GM12878 (cell line): ENCODE results near the gene PPP4R1. TPM values are rescaled to one million over a fixed set of nuclear protein-coding genes. Genes with fewer than 3 reads are reported as not detected.

Experiments
- ATAC-seq: fragments of 200-7000 bp; cut with Tn5 transposase; 3 replicates; pipeline ENCODE4 v1.9.1; 2020; ENCODE audit warnings: mild to moderate bottlenecking, moderate library complexity
- BruUV-seq: library from RNA; stranded (reverse); fragments of 400-500 nt; replicated peaks from 2 replicates; lab custom pipeline; 2021; lab: Mats Ljungman, UMichigan
- CTCF ChIA-PET: fragments of 300-600 bp; sonication (Branson Sonifier 250); formaldehyde crosslinking; extraction: SDS; loops from one replicate; lab custom pipeline; 2021; ENCODE audit warnings: inconsistent platforms; lab: Yijun Ruan, JAX
- POLR2A ChIA-PET: fragments of 350-600 bp; formaldehyde crosslinking; extraction: SDS; loops from one replicate; lab custom pipeline; 2021; ENCODE audit warnings: inconsistent platforms; lab: Charles Lee
- RAD21 ChIA-PET: fragments of 300-600 bp; sonication (Branson Sonifier 250); formaldehyde crosslinking; loops from one replicate; lab custom pipeline; 2023; ENCODE audit warnings: antibody characterized with exemption; ENCODE audit not compliant: unreplicated experiment; lab: Charles Lee
- SMC1A ChIA-PET: fragments of 300-600 bp; sonication (Branson Sonifier 250); formaldehyde crosslinking; loops from one replicate; lab custom pipeline; 2023; ENCODE audit not compliant: unreplicated experiment, uncharacterized antibody; lab: Charles Lee
- DNase-seq: peaks from one replicate; pipeline ENCODE4 v3.0.0-alpha.2; 2011; ENCODE audit warnings: low read depth, low spot score
- FAIRE-seq: peaks from 3 replicates; lab custom pipeline; 2011; peaks lifted over from hg19 to GRCh38; lab: Jason Lieb, UNC
- H2AFZ ChIP-seq: 2 replicates; pipeline ENCODE4 v1.6.0; 2011; ENCODE audit warnings: low read depth, low read length, control low read depth; ENCODE audit not compliant: control insufficient read depth
- H3K27ac ChIP-seq: 2 replicates; pipeline ENCODE4 v1.5.1; 2011; ENCODE audit warnings: control low read depth; ENCODE audit not compliant: control insufficient read depth, insufficient read depth
- H3K27me3 ChIP-seq, 2 experiments: replicated peaks in 1 of 2; 2 replicates each; pipeline versions ENCODE4 v1.6.0 to v1.6.1; 2011; ENCODE audit warnings: low read length in 1 of 2; ENCODE audit not compliant: control insufficient read depth in 2 of 2, insufficient read depth in 2 of 2
- H3K36me3 ChIP-seq, 2 experiments: 2 replicates each; pipeline ENCODE4 v1.5.1; 2011; ENCODE audit warnings: low read length in 1 of 2; ENCODE audit not compliant: control insufficient read depth in 2 of 2, insufficient read depth in 2 of 2
- H3K4me1 ChIP-seq: 2 replicates; pipeline ENCODE4 v1.6.1; 2011; ENCODE audit warnings: mild to moderate bottlenecking, low read length, moderate library complexity, mixed read lengths; ENCODE audit not compliant: control insufficient read depth, insufficient read depth
- H3K4me2 ChIP-seq: 2 replicates; pipeline ENCODE4 v1.6.0; 2011; ENCODE audit warnings: control low read depth; ENCODE audit not compliant: control insufficient read depth, insufficient read depth
- H3K4me3 ChIP-seq: fragments of 200-600 bp; sonication (generic); 2 replicates; pipeline ENCODE4 v1.5.1; 2016
- H3K79me2 ChIP-seq: 2 replicates; pipeline ENCODE4 v1.6.0; 2011; ENCODE audit warnings: low read length; ENCODE audit not compliant: control insufficient read depth, insufficient read depth
- H3K9ac ChIP-seq: 2 replicates; pipeline ENCODE4 v1.8.0; 2011; ENCODE audit warnings: low read length, control low read depth, mixed read lengths; ENCODE audit not compliant: control insufficient read depth, insufficient read depth
- H3K9me3 ChIP-seq: replicated peaks from 3 replicates; pipeline ENCODE4 v1.5.1; 2011; ENCODE audit warnings: mild to moderate bottlenecking, low read length; ENCODE audit not compliant: control insufficient read depth, insufficient read depth
- H4K20me1 ChIP-seq: 2 replicates; pipeline ENCODE4 v1.6.0; 2011; ENCODE audit not compliant: control insufficient read depth, insufficient read depth
- CHD2 ChIP-seq: IDR thresholded peaks from 2 replicates; pipeline ENCODE4 v1.6.1; 2011; ENCODE audit warnings: low read depth, low read length, improper control_type of control experiment, borderline replicate concordance
- HCFC1 ChIP-seq: fragments of 150-350 bp; IDR thresholded peaks from 2 replicates; pipeline ENCODE4 v1.6.1; 2014; ENCODE audit warnings: low read length
- NKRF ChIP-seq: fragments of 450-650 bp; conservative IDR thresholded peaks from 2 replicates; pipeline ENCODE4 v1.6.1; 2017; ENCODE audit warnings: mild to moderate bottlenecking, moderate library complexity
- NR2C1 ChIP-seq: fragments of 450-650 bp; IDR thresholded peaks from 2 replicates; pipeline ENCODE4 v1.6.1; 2017; ENCODE audit warnings: antibody characterized with exemption, mild to moderate bottlenecking, moderate library complexity
- POLR2AphosphoS2 ChIP-seq: IDR thresholded peaks from 2 replicates; pipeline ENCODE4 v1.6.1; 2011; ENCODE audit warnings: low read depth, mild to moderate bottlenecking, low read length, improper control_type of control experiment, moderate library complexity
- RAD51 ChIP-seq: fragments of 450-650 bp; IDR thresholded peaks from 2 replicates; pipeline ENCODE4 v1.6.1; 2016; ENCODE audit warnings: moderate library complexity, mild to moderate bottlenecking, inconsistent platforms
- RUNX3 ChIP-seq: IDR thresholded peaks from 2 replicates; pipeline ENCODE4 v1.6.1; 2012; ENCODE audit warnings: low read length, inconsistent platforms
- SMAD5 ChIP-seq: IDR thresholded peaks from 2 replicates; pipeline ENCODE4 v1.6.1; 2016; ENCODE audit warnings: antibody characterized with exemption, low read depth
- TARDBP ChIP-seq: IDR thresholded peaks from 2 replicates; pipeline ENCODE4 v1.6.1; 2016; ENCODE audit warnings: borderline replicate concordance
- WGBS: methylation state at CpG from one replicate; pipeline ENCODE4 v1.1.6; 2016; ENCODE audit warnings: low lambda C conversion rate; ENCODE audit not compliant: insufficient replicate concordance, insufficient coverage; ENCODE audit errors: missing lambda C conversion rate; 5-methylcytosine and 5-hydroxymethylcytosine counted together
- in situ Hi-C: fragments of 300-500 bp; cut with MboI; formaldehyde crosslinking; loops from 9 replicates; pipeline ENCODE4 v1.14.3; 2018; ENCODE audit warnings: mixed read lengths
- intact Hi-C: fragments of 100-400 bp; cut with micrococcal nuclease; formaldehyde crosslinking; loops from one replicate; pipeline ENCODE4 v1.14.2; 2022; ENCODE audit not compliant: unreplicated experiment
- polyA plus RNA-seq, 11 experiments: library from polyadenylated mRNA; depleted of rRNA in 4 of 11; unstranded in 6 of 11; stranded (reverse) in 5 of 11; fragments of >200 nt; fragmentation: Nextera tagmentation in 4 of 11; fragmentation: Illumina TruSeq in 1 of 11; extraction: Ambion mirVana in 4 of 11; extraction: Trizol in 1 of 11; gene quantifications; 1 replicate in 1 of 11; 2 replicates in 10 of 11; pipeline versions ENCODE4 v1.2.1 to v1.2.3, GENCODE V29; 2011 to 2016; ENCODE audit warnings: inconsistent platforms in 2 of 11, missing spikeins in 2 of 11, low read depth in 1 of 11
- total RNA-seq, 4 experiments: library from RNA; depleted of rRNA in 3 of 4; stranded (reverse); fragments of >200 nt in 3 of 4; fragmentation: Illumina TruSeq in 1 of 4; extraction: Trizol in 1 of 4; gene quantifications; 2 replicates each; pipeline versions ENCODE4 v1.2.1 to v1.2.3, GENCODE V29; 2013 to 2021

The PPP4R1 gene
- total and polyA plus RNA-seq, 10 of the 15 experiments (the other 5 are each of a cell fraction or from before 2014, with no cell fraction given): 10.9 to 44.4 (median 26.0) TPM

- no peaks in the 10 kb centered on the region for H3K27me3 ChIP-seq
- no peaks in the 10 kb centered on the region for H3K79me2 ChIP-seq
- in situ Hi-C loops (no loop called here), intact Hi-C loops (no loop called here)
- H3K4me1 ChIP-seq: no peaks in the 10 kb centered on the region
- DNase-seq (no peak), FAIRE-seq (no peak), ATAC-seq (no peak)
- SMC1A ChIA-PET: no interaction called here
- BruUV-seq: no TSS peak
- no peak overlapping the region for H3K9ac ChIP-seq
- no peaks in the 10 kb centered on the region for H4K20me1 ChIP-seq
- RAD21 ChIA-PET: no interaction called here
- CTCF ChIA-PET: no interaction called here
- no peak overlapping the region for H3K4me2 ChIP-seq
- H3K4me3 ChIP-seq: no peak overlapping the region
- WGBS: 95% methylated on average over 6 of the region's 6 CpGs
- POLR2A ChIA-PET: no interaction called here
- H3K9me3 ChIP-seq: no peaks in the 10 kb centered on the region
- no peak overlapping the region for H3K27ac ChIP-seq
- no peak for TF ChIP-seq NKRF
- no peak for TF ChIP-seq TARDBP
- no peak for TF ChIP-seq POLR2AphosphoS2
- no peak for TF ChIP-seq NR2C1
- no peak for TF ChIP-seq CHD2
- TF ChIP-seq RUNX3: no peak
- no peak for TF ChIP-seq SMAD5
- no peak for TF ChIP-seq RAD51
- TF ChIP-seq HCFC1: no peak
- H2AFZ ChIP-seq: no peak overlapping the region
- peaks cover 9 to 12% of the 10 kb centered on the region in 2 experiments for H3K36me3 ChIP-seq
These were observed 75.1 kb downstream of the PPP4R1 start for GRCh38 chr18:9539283-9539682.
